GM18499 (cell line): ENCODE data around the gene UIMC1.

Experiments used
- ATAC-seq: cut with Tn5 transposase; IDR thresholded peaks from one replicate; pipeline ENCODE4 v1.9.1; 2021; ENCODE audit warnings: moderate number of reproducible peaks; ENCODE audit not compliant: insufficient read depth, unreplicated experiment

UIMC1 gene

DNA sequence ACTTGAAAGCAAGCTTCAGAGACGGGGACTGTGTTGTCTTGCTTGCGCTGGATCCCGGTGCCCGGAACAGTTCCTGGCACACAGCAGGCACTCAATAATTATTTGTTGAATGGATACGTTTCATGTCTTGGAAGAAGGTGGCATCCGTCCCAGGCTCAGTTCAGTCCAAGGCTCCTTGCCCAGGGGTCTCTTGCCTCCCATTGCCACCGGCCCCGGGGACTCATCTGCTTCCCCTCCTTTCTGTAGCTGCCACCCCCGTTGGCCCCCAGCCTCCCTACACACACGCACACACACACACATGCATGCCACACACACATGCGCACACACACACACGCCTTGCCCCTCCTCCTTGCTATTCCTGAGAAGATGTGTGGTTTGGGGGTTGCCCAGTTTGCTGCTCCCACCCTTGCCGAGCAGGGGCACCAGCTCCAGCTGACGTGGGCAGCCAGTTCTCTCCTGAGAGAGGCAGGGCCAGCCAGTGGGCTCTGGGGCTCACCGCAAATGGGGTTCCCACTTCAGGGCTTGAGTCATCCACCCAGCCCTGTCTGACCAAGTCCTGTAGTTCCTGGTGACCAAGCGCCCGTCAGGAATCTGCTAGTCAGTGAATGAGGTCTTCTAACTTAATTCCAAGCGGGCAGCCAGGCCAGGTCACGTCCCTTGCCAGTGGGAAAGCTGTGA, 149.2 kb downstream of the UIMC1 start:
- ATAC-seq, result no peak

- no peak for ATAC-seq
Observed at GRCh38 chr5:176856746-176857145, 149.8 kb downstream of the UIMC1 start.

DNA sequence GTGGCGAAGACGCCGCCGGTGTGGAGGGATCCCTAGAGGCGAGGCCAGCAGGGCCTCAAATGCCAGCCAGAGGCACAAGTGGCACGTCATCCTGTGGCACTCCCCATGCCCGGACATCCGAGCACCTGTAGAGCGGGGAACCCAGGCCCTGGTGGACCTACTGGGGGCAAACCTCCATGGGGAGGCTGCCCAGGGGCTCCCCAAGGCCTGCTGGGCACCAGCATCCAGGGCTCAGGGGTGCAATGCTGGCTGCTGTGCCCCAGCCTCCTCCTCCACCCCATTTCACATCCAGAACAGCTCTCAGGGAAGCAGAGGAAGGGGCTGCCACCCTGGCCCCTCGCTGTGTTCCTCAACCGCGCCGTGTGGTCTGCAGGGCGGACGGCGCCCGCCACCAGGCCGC, 151.0 kb downstream of the UIMC1 start:
- no peak for ATAC-seq
